Measurements from ENCODE around the gene ZBTB20.

DNA sequence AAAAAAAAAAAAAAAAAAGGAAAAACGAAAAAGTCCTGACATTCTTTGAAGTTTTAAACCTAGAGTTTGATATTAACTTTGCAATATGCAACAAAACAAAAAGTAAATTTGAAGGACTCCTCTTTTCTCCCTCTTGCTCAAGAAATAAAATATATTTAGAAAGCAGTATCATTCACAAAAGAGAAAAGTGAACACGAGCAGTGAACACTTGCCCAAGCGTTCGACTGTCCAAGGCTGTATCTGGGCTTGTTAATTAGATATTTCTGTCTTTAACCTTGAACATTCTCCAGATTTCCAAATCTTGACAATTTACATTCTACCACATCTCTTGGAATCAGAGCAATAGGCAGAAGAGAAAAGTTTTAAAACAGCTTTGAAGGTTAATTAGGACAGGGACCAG lies 495.5 kb downstream of the ZBTB20 start:
- TF ChIP-seq POLR2A (IDR thresholded peaks at IDR 0.05): no peak
- TF ChIP-seq, protein P1, sequence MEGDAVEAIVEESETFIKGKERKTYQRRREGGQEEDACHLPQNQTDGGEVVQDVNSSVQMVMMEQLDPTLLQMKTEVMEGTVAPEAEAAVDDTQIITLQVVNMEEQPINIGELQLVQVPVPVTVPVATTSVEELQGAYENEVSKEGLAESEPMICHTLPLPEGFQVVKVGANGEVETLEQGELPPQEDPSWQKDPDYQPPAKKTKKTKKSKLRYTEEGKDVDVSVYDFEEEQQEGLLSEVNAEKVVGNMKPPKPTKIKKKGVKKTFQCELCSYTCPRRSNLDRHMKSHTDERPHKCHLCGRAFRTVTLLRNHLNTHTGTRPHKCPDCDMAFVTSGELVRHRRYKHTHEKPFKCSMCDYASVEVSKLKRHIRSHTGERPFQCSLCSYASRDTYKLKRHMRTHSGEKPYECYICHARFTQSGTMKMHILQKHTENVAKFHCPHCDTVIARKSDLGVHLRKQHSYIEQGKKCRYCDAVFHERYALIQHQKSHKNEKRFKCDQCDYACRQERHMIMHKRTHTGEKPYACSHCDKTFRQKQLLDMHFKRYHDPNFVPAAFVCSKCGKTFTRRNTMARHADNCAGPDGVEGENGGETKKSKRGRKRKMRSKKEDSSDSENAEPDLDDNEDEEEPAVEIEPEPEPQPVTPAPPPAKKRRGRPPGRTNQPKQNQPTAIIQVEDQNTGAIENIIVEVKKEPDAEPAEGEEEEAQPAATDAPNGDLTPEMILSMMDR (IDR thresholded peaks at IDR 0.05): no peak
